ENCODE data around the gene TBC1D2B. TPM values are rescaled to one million over a fixed set of nuclear protein-coding genes. Genes with fewer than 3 reads are reported as not detected.
A peak's percentile ranks its signal among the peaks of the same experiment; 100 is the strongest.

Gene TBC1D2B
- total RNA-seq, 1 experiment from 2014 or later = 18.3 TPM

DNA sequence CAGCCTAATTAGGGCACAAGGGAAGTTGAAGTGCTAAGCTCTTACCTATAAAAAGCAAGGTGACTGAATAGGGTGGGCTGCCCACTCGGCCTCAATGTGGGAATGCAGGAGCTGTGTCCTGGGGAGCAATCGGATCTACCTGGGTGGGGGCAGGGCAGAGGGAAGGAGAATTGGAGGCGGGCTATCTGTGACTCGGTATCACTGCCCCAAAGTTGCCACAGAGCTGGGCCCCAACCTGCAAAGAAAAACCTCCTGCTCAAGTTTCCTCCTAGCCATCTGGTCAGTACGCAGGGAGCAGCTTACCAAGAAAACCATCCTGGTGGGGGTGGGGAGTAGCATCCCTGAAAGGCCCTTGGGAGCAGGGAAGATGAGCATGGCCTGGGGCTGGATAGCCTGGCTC, 43.0 kb upstream of the TBC1D2B start:
- CTCF ChIA-PET = interaction anchor here (0.6 to 2.7 kb wide), 10 partner anchors 10 to 647 kb away, joined by 3 to 28 read pairs (median 4); partner anchors contain the start of gene CIB2
- 0 out of 2 replicates have a peak overlapping the region, but pooled peaks have one; percentile 24 for H3K4me3 Mint-ChIP-seq
- TF ChIP-seq NFATC4 (CRISPR knock-in tag; IDR thresholded peaks at IDR 0.05) (no peak), ZNF232 (CRISPR knock-in tag; IDR thresholded peaks at IDR 0.05) (no peak), MAX (CRISPR knock-in tag; IDR thresholded peaks at IDR 0.05) (no peak), RORB (CRISPR knock-in tag; IDR thresholded peaks at IDR 0.05) (no peak), ZNF416 (CRISPR knock-in tag; IDR thresholded peaks at IDR 0.05) (no peak), TEAD1 (CRISPR knock-in tag; IDR thresholded peaks at IDR 0.05) (no peak)
- DNase-seq (ENCODE audit: low spot score) = peak; percentile 33
- ATAC-seq = peak; percentile 81
- no peaks in the 10 kb centered on the region for H3K27me3 Mint-ChIP-seq (ENCODE audit: low read depth)
- POLR2A ChIA-PET = interaction anchor here (1.6 to 2.8 kb wide), 2 partner anchors 10 to 12 kb away, joined by 5 to 10 read pairs; partner anchors contain the start of gene CIB2
- H3K36me3 Mint-ChIP-seq = 0 out of 2 replicates have a peak, but pooled peaks cover 7% of the 10 kb centered on the region
- no peaks in the 10 kb centered on the region for H3K9me3 Mint-ChIP-seq
- peaks cover 21% of the 10 kb centered on the region for H3K4me1 Mint-ChIP-seq
- peak overlapping the region; percentile 77 for H3K27ac Mint-ChIP-seq

- no peak overlapping the region for H3K4me3 Mint-ChIP-seq
- ATAC-seq (no peak), DNase-seq (ENCODE audit: low spot score) (no peak)
- H3K36me3 Mint-ChIP-seq = no peaks in the 10 kb centered on the region
- H3K9me3 Mint-ChIP-seq = no peaks in the 10 kb centered on the region
- CTCF ChIA-PET = interaction anchor here (0.7 to 5.2 kb wide), 26 partner anchors 11 to 625 kb away, joined by 3 to 46 read pairs (median 4); partner anchors contain the start of genes ACSBG1, CIB2, IDH3A and PSMA4
- no peak for TF ChIP-seq ATF1 (CRISPR knock-in tag; IDR thresholded peaks at IDR 0.05)
- TF ChIP-seq TP53 (CRISPR knock-in tag; IDR thresholded peaks at IDR 0.05) = no peak
- no peak for TF ChIP-seq ZNF416 (CRISPR knock-in tag; IDR thresholded peaks at IDR 0.05)
- no peak for TF ChIP-seq ZBTB21 (CRISPR knock-in tag; IDR thresholded peaks at IDR 0.05; ENCODE audit: borderline replicate concordance)
- no peak for TF ChIP-seq HMGA2 (CRISPR knock-in tag; IDR thresholded peaks at IDR 0.05)
- TF ChIP-seq, protein P1, sequence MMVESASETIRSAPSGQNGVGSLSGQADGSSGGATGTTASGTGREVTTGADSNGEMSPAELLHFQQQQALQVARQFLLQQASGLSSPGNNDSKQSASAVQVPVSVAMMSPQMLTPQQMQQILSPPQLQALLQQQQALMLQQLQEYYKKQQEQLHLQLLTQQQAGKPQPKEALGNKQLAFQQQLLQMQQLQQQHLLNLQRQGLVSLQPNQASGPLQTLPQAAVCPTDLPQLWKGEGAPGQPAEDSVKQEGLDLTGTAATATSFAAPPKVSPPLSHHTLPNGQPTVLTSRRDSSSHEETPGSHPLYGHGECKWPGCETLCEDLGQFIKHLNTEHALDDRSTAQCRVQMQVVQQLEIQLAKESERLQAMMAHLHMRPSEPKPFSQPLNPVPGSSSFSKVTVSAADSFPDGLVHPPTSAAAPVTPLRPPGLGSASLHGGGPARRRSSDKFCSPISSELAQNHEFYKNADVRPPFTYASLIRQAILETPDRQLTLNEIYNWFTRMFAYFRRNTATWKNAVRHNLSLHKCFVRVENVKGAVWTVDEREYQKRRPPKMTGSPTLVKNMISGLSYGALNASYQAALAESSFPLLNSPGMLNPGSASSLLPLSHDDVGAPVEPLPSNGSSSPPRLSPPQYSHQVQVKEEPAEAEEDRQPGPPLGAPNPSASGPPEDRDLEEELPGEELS (CRISPR knock-in tag; IDR thresholded peaks at IDR 0.05) = no peak
- no peak for TF ChIP-seq ELF4 (CRISPR knock-in tag; IDR thresholded peaks at IDR 0.05; ENCODE audit: low read depth)
- TF ChIP-seq, protein P2, sequence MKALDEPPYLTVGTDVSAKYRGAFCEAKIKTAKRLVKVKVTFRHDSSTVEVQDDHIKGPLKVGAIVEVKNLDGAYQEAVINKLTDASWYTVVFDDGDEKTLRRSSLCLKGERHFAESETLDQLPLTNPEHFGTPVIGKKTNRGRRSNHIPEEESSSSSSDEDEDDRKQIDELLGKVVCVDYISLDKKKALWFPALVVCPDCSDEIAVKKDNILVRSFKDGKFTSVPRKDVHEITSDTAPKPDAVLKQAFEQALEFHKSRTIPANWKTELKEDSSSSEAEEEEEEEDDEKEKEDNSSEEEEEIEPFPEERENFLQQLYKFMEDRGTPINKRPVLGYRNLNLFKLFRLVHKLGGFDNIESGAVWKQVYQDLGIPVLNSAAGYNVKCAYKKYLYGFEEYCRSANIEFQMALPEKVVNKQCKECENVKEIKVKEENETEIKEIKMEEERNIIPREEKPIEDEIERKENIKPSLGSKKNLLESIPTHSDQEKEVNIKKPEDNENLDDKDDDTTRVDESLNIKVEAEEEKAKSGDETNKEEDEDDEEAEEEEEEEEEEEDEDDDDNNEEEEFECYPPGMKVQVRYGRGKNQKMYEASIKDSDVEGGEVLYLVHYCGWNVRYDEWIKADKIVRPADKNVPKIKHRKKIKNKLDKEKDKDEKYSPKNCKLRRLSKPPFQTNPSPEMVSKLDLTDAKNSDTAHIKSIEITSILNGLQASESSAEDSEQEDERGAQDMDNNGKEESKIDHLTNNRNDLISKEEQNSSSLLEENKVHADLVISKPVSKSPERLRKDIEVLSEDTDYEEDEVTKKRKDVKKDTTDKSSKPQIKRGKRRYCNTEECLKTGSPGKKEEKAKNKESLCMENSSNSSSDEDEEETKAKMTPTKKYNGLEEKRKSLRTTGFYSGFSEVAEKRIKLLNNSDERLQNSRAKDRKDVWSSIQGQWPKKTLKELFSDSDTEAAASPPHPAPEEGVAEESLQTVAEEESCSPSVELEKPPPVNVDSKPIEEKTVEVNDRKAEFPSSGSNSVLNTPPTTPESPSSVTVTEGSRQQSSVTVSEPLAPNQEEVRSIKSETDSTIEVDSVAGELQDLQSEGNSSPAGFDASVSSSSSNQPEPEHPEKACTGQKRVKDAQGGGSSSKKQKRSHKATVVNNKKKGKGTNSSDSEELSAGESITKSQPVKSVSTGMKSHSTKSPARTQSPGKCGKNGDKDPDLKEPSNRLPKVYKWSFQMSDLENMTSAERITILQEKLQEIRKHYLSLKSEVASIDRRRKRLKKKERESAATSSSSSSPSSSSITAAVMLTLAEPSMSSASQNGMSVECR (CRISPR knock-in tag; IDR thresholded peaks at IDR 0.05; ENCODE audit: borderline replicate concordance) = no peak
- TF ChIP-seq, protein P3, sequence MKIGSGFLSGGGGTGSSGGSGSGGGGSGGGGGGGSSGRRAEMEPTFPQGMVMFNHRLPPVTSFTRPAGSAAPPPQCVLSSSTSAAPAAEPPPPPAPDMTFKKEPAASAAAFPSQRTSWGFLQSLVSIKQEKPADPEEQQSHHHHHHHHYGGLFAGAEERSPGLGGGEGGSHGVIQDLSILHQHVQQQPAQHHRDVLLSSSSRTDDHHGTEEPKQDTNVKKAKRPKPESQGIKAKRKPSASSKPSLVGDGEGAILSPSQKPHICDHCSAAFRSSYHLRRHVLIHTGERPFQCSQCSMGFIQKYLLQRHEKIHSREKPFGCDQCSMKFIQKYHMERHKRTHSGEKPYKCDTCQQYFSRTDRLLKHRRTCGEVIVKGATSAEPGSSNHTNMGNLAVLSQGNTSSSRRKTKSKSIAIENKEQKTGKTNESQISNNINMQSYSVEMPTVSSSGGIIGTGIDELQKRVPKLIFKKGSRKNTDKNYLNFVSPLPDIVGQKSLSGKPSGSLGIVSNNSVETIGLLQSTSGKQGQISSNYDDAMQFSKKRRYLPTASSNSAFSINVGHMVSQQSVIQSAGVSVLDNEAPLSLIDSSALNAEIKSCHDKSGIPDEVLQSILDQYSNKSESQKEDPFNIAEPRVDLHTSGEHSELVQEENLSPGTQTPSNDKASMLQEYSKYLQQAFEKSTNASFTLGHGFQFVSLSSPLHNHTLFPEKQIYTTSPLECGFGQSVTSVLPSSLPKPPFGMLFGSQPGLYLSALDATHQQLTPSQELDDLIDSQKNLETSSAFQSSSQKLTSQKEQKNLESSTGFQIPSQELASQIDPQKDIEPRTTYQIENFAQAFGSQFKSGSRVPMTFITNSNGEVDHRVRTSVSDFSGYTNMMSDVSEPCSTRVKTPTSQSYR (CRISPR knock-in tag; IDR thresholded peaks at IDR 0.05) = no peak
- TF ChIP-seq GTF2I (CRISPR knock-in tag; conservative IDR thresholded peaks at IDR 0.05) = no peak
- TF ChIP-seq ZNF396 (CRISPR knock-in tag; IDR thresholded peaks at IDR 0.05; ENCODE audit: borderline replicate concordance) = no peak
- POLR2A ChIA-PET = interaction anchor here (0.7 kb wide), 1 partner anchor 191 kb away, joined by 3 read pairs; no protein-coding TSS in a partner anchor
- peaks cover 7% of the 10 kb centered on the region for H3K4me1 Mint-ChIP-seq
- H3K27ac Mint-ChIP-seq = no peak overlapping the region
- H3K27me3 Mint-ChIP-seq (ENCODE audit: low read depth) = no peaks in the 10 kb centered on the region
Measured at GRCh38 chr15:78112551-78112950, 35.0 kb upstream of the TBC1D2B start.

All from WTC11 (cell line).